GM23338 (cell line): Measurements from ENCODE around the gene ODAD4. TPM values are rescaled to one million over a fixed set of nuclear protein-coding genes. Genes with fewer than 3 reads are reported as not detected.
A peak's percentile ranks its signal among the peaks of the same experiment; 100 is the strongest.

Experiments used
- ATAC-seq: fragments of 200-7000 bp; cut with Tn5 transposase; 3 replicates; pipeline ENCODE4 v1.9.1; 2020
- DNase-seq: peaks from one replicate; pipeline ENCODE4 v3.0.0-alpha.2; 2015; ENCODE audit warnings: low spot score
- H2AFZ ChIP-seq: fragments of 200-600 bp; sonication (generic); 2 replicates; pipeline ENCODE4 v1.8.0; 2016; ENCODE audit warnings: antibody characterized with exemption, mild to moderate bottlenecking, moderate library complexity
- H3F3A ChIP-seq: fragments of 200-600 bp; sonication (generic); replicated peaks from 2 replicates; pipeline ENCODE4 v1.8.0; 2017; ENCODE audit warnings: antibody characterized with exemption, mixed run types, low read depth
- H3K27ac ChIP-seq: fragments of 200-600 bp; sonication (generic); 2 replicates; pipeline ENCODE4 v1.6.1; 2016; ENCODE audit warnings: low read depth
- H3K27me3 ChIP-seq: fragments of 200-600 bp; sonication (generic); 2 replicates; pipeline ENCODE4 v1.8.0; 2016; ENCODE audit warnings: mild to moderate bottlenecking, mixed run types, moderate library complexity; ENCODE audit not compliant: insufficient read depth
- H3K36me3 ChIP-seq: fragments of 200-600 bp; sonication (generic); 2 replicates; pipeline ENCODE4 v1.8.0; 2016; ENCODE audit warnings: mild to moderate bottlenecking; ENCODE audit not compliant: insufficient read depth
- H3K4me1 ChIP-seq: fragments of 200-600 bp; sonication (generic); 2 replicates; pipeline ENCODE4 v1.8.0; 2016; ENCODE audit warnings: mild to moderate bottlenecking, moderate library complexity; ENCODE audit not compliant: insufficient read depth
- H3K4me2 ChIP-seq: fragments of 200-600 bp; sonication (generic); 2 replicates; pipeline ENCODE4 v1.7.1; 2017; ENCODE audit warnings: mixed run types
- H3K4me3 ChIP-seq: fragments of 200-600 bp; sonication (generic); 2 replicates; pipeline ENCODE4 v1.6.1; 2016; ENCODE audit warnings: mixed run types
- H3K79me2 ChIP-seq: fragments of 200-600 bp; sonication (generic); replicated peaks from 2 replicates; pipeline ENCODE4 v1.8.0; 2017; ENCODE audit warnings: mild to moderate bottlenecking; ENCODE audit not compliant: insufficient read depth
- H3K9me2 ChIP-seq: fragments of 200-600 bp; sonication (generic); 2 replicates; pipeline ENCODE4 v1.8.0; 2017; ENCODE audit not compliant: insufficient read depth
- H4K20me1 ChIP-seq: fragments of 200-600 bp; sonication (generic); replicated peaks from 2 replicates; pipeline ENCODE4 v1.8.0; 2017; ENCODE audit warnings: mild to moderate bottlenecking; ENCODE audit not compliant: insufficient read depth
- H3K27ac Mint-ChIP-seq: 2 replicates; pipeline ENCODE4 v1.8.0; 2020; ENCODE audit warnings: inconsistent platforms, mild to moderate bottlenecking, moderate library complexity, mixed read lengths
- H3K27me3 Mint-ChIP-seq: 3 replicates; pipeline ENCODE4 v1.8.0; 2022; ENCODE audit warnings: low read depth, mild to moderate bottlenecking, moderate library complexity, mixed read lengths, inconsistent platforms; ENCODE audit not compliant: insufficient read depth, poor library complexity
- H3K36me3 Mint-ChIP-seq: 3 replicates; pipeline ENCODE4 v1.8.0; 2021; ENCODE audit warnings: low read depth, mild to moderate bottlenecking, inconsistent platforms, moderate library complexity, mixed read lengths
- H3K4me1 Mint-ChIP-seq: 3 replicates; pipeline ENCODE4 v1.8.0; 2020; ENCODE audit warnings: mild to moderate bottlenecking, inconsistent platforms, mixed read lengths
- H3K4me3 Mint-ChIP-seq: 3 replicates; pipeline ENCODE4 v1.8.0; 2021; ENCODE audit warnings: moderate library complexity, mild to moderate bottlenecking, inconsistent platforms, mixed read lengths
- H3K9me3 Mint-ChIP-seq: 3 replicates; pipeline ENCODE4 v1.8.0; 2020; ENCODE audit warnings: moderate library complexity, mild to moderate bottlenecking, inconsistent platforms, mixed read lengths
- CREB1 ChIP-seq: fragments of 250-450 bp; sonication (Bioruptor Pico); IDR thresholded peaks from 2 replicates; pipeline ENCODE4 v1.5.0; 2020; ENCODE audit warnings: low read depth, mild to moderate bottlenecking, moderate library complexity
- JUNB ChIP-seq: IDR thresholded peaks from one replicate; pipeline ENCODE4 v1.6.1; 2016; ENCODE audit warnings: antibody characterized with exemption; ENCODE audit not compliant: unreplicated experiment
- STAT1 ChIP-seq: IDR thresholded peaks from one replicate; pipeline ENCODE4 v1.6.1; 2016; ENCODE audit warnings: antibody characterized with exemption; ENCODE audit not compliant: unreplicated experiment
- ZNF114 ChIP-seq: fragments of 250-450 bp; sonication (Bioruptor Pico); IDR thresholded peaks from 2 replicates; pipeline ENCODE4 v1.5.0; 2020; ENCODE audit warnings: mild to moderate bottlenecking, moderate library complexity
- ZNF331 ChIP-seq: fragments of 250-450 bp; sonication (Bioruptor Pico); IDR thresholded peaks from 2 replicates; pipeline ENCODE4 v1.5.0; 2020; ENCODE audit warnings: low read depth, mild to moderate bottlenecking, moderate library complexity
- polyA plus RNA-seq: library from polyadenylated mRNA; unstranded; fragments of >200 nt; fragmentation: Nextera tagmentation; extraction: Ambion mirVana; gene quantifications from 2 replicates; pipeline ENCODE4 v1.2.1, GENCODE V29; 2016
- total RNA-seq: library from RNA; depleted of rRNA; stranded (reverse); fragments of >200 nt; shearing (Covaris generic); gene quantifications from 2 replicates; pipeline ENCODE4 v1.2.3, GENCODE V29; 2014
- TF ChIP-seq, protein P1 (sequence below), 2 experiments: fragments of 200-600 bp in 1 of 2; sonication (generic) in 1 of 2; conservative IDR thresholded peaks; 2 replicates each; pipeline versions ENCODE4 v1.5.1 to v1.6.1; 2016 to 2017; ENCODE audit warnings: antibody characterized with exemption in 2 of 2, low read depth in 2 of 2, mild to moderate bottlenecking in 2 of 2, moderate library complexity in 1 of 2
- TF ChIP-seq, protein P2 (sequence below): IDR thresholded peaks from one replicate; pipeline ENCODE4 v1.6.1; 2018; ENCODE audit warnings: antibody characterized with exemption; ENCODE audit not compliant: unreplicated experiment
- TF ChIP-seq, protein P3 (sequence below): IDR thresholded peaks from 2 replicates; pipeline ENCODE4 v1.6.1; 2016; ENCODE audit warnings: antibody characterized with exemption

ODAD4 gene
- total and polyA plus RNA-seq, 2 experiments from 2014 or later: 1.7 to 1.8 TPM

DNA sequence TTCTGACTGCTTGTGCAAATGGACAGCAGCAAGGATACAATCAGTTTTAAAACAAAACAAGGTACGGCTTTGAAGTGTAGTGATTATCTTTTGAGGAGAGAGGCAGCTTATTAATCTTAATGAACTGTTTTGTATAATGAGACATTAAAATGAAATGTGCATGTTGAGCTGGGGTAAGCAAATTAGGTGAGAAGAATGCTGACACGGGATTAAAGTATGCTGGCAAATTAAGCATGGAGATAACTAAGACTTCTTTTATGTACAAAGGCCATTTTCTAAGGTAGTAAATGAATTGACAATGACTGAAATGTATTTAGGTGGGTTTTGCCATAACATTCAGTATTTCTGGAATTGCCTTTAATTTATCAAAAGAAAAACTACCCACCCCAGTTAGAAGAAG lies 68.1 kb downstream of the ODAD4 start:
- Mint-ChIP-seq H3K27me3 (no peaks in the 10 kb centered on the region), H3K9me3 (no peaks in the 10 kb centered on the region), H3K27ac (no peak overlapping the region), H3K4me1 (no peaks in the 10 kb centered on the region), H3K4me3 (no peak overlapping the region), H3K36me3 (peaks cover 87% of the 10 kb centered on the region)
- peaks cover 44% of the 10 kb centered on the region for H4K20me1 ChIP-seq
- H3K27ac ChIP-seq: no peak overlapping the region
- TF ChIP-seq, protein P1, sequence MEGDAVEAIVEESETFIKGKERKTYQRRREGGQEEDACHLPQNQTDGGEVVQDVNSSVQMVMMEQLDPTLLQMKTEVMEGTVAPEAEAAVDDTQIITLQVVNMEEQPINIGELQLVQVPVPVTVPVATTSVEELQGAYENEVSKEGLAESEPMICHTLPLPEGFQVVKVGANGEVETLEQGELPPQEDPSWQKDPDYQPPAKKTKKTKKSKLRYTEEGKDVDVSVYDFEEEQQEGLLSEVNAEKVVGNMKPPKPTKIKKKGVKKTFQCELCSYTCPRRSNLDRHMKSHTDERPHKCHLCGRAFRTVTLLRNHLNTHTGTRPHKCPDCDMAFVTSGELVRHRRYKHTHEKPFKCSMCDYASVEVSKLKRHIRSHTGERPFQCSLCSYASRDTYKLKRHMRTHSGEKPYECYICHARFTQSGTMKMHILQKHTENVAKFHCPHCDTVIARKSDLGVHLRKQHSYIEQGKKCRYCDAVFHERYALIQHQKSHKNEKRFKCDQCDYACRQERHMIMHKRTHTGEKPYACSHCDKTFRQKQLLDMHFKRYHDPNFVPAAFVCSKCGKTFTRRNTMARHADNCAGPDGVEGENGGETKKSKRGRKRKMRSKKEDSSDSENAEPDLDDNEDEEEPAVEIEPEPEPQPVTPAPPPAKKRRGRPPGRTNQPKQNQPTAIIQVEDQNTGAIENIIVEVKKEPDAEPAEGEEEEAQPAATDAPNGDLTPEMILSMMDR (conservative IDR thresholded peaks at IDR 0.05; ENCODE audit: low read depth in 2 of 2): no peak
- TF ChIP-seq, protein P2, sequence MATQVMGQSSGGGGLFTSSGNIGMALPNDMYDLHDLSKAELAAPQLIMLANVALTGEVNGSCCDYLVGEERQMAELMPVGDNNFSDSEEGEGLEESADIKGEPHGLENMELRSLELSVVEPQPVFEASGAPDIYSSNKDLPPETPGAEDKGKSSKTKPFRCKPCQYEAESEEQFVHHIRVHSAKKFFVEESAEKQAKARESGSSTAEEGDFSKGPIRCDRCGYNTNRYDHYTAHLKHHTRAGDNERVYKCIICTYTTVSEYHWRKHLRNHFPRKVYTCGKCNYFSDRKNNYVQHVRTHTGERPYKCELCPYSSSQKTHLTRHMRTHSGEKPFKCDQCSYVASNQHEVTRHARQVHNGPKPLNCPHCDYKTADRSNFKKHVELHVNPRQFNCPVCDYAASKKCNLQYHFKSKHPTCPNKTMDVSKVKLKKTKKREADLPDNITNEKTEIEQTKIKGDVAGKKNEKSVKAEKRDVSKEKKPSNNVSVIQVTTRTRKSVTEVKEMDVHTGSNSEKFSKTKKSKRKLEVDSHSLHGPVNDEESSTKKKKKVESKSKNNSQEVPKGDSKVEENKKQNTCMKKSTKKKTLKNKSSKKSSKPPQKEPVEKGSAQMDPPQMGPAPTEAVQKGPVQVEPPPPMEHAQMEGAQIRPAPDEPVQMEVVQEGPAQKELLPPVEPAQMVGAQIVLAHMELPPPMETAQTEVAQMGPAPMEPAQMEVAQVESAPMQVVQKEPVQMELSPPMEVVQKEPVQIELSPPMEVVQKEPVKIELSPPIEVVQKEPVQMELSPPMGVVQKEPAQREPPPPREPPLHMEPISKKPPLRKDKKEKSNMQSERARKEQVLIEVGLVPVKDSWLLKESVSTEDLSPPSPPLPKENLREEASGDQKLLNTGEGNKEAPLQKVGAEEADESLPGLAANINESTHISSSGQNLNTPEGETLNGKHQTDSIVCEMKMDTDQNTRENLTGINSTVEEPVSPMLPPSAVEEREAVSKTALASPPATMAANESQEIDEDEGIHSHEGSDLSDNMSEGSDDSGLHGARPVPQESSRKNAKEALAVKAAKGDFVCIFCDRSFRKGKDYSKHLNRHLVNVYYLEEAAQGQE: no peak
- TF ChIP-seq ZNF331 (CRISPR knock-in tag) (no peak), CREB1 (CRISPR knock-in tag) (no peak), JUNB (no peak), STAT1 (no peak), ZNF114 (CRISPR knock-in tag) (no peak)
- TF ChIP-seq, protein P3, sequence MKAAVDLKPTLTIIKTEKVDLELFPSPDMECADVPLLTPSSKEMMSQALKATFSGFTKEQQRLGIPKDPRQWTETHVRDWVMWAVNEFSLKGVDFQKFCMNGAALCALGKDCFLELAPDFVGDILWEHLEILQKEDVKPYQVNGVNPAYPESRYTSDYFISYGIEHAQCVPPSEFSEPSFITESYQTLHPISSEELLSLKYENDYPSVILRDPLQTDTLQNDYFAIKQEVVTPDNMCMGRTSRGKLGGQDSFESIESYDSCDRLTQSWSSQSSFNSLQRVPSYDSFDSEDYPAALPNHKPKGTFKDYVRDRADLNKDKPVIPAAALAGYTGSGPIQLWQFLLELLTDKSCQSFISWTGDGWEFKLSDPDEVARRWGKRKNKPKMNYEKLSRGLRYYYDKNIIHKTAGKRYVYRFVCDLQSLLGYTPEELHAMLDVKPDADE: no peak
- H3K79me2 ChIP-seq: peaks cover 41% of the 10 kb centered on the region
- no peaks in the 10 kb centered on the region for H3K9me2 ChIP-seq
- H3K4me2 ChIP-seq: no peak overlapping the region
- peaks cover 28% of the 10 kb centered on the region for H3F3A ChIP-seq
- H3K36me3 ChIP-seq: peaks cover 70% of the 10 kb centered on the region
- ATAC-seq: no peak
- H3K4me1 ChIP-seq: no peaks in the 10 kb centered on the region
- no peak overlapping the region for H2AFZ ChIP-seq
- H3K4me3 ChIP-seq: no peak overlapping the region
- no peaks in the 10 kb centered on the region for H3K27me3 ChIP-seq
- DNase-seq: no peak

DNA sequence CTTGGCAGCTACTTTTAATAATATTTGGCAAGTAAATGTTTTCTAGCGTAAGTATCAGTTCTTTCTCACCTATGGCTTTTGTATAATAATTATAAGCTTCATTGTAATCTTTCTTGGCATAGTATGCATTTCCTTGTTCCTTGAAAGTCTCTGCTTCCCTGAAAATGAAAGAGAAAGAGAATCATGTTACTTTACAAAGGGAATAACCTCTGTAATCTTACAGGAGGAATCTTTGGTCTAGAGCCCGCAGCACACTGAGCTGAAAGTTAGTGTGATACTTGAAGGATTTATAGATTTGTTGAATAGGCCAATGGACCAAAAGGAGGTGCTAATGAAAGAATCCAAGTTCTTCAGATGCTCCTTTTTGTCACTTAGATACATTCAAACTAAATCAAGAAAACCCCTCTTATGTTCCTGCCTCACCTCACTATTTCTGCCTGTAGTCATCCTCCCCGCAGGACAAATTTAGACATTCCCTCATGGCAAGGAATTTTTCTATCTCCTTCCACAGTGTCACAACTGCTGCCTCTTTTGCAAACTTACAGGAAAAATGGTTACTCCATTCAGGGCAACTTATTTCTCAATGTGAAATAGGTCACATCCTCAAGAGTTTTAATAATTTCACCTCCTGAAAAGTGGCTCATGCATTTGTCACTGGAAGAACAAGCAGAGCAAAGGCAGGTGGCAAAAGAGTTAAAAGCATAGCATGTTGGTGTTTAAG lies 70.2 kb downstream of the ODAD4 start:
- H2AFZ ChIP-seq: no peak overlapping the region
- no peaks in the 10 kb centered on the region for H3K27me3 ChIP-seq
- H3K27me3 Mint-ChIP-seq: peaks cover 2% of the 10 kb centered on the region
- no peak overlapping the region for H3K4me3 ChIP-seq
- peaks cover 68% of the 10 kb centered on the region for H3K36me3 Mint-ChIP-seq
- ATAC-seq (no peak), DNase-seq (no peak)
- peaks cover 55% of the 10 kb centered on the region for H3K36me3 ChIP-seq
- H3K4me1 ChIP-seq: no peaks in the 10 kb centered on the region
- peaks cover 56% of the 10 kb centered on the region for H3K79me2 ChIP-seq
- no peak overlapping the region for H3K4me2 ChIP-seq
- no peak overlapping the region for H3K27ac Mint-ChIP-seq
- H4K20me1 ChIP-seq: peaks cover 52% of the 10 kb centered on the region
- no peaks in the 10 kb centered on the region for H3K9me2 ChIP-seq
- H3F3A ChIP-seq: peaks cover 25% of the 10 kb centered on the region
- H3K4me3 Mint-ChIP-seq: no peak overlapping the region
- H3K27ac ChIP-seq: 0 out of 2 replicates have a peak overlapping the region, but pooled peaks have one; percentile 36
- H3K9me3 Mint-ChIP-seq: no peaks in the 10 kb centered on the region
- H3K4me1 Mint-ChIP-seq: no peaks in the 10 kb centered on the region
- no peak for TF ChIP-seq ZNF114 (CRISPR knock-in tag)
